ENCODE data around the gene FAM234A.
"Not testable (repeated sequence)": the region's sequence is repeated elsewhere in the genome, so short reads cannot be mapped to it uniquely, and the experiment has no call there.

Gene FAM234A

DNA sequence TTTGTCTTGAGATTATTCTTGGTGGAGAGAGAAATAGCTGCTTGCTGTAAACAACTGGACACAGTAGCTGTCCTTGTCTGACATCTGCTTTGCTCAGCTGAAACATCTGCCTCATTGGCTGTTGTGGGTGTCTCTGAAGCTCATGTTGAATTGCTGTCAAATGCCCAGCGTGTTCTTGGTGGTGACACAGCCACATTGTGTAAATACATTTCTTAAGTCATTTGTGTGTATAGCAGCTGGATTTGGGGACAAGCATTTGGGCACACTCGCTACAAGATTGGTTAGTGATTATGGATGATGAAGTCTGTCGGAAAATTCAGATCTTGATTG is 5.3 kb downstream of the FAM234A start:
- DNase-seq: no peak

DNA sequence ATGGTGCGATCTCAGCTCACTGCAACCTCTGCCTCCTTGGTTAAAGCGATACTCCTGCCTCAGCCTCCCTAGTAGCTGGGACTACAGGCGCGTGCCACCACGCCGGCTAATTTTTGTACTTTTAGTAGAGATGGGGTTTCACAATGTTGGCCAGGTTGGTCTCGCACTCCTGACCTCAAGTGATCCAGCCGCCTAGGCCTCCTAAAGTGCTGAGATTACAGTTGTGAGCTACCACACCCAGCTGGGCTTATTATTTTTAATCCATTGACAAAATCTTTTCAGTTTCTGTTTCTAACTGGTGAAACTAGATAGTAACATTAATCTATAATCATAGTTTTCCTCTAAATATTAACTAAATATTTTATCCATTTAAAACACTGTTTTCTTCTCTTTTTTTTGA is 5.9 kb downstream of the FAM234A start:
- no peak for DNase-seq

DNA sequence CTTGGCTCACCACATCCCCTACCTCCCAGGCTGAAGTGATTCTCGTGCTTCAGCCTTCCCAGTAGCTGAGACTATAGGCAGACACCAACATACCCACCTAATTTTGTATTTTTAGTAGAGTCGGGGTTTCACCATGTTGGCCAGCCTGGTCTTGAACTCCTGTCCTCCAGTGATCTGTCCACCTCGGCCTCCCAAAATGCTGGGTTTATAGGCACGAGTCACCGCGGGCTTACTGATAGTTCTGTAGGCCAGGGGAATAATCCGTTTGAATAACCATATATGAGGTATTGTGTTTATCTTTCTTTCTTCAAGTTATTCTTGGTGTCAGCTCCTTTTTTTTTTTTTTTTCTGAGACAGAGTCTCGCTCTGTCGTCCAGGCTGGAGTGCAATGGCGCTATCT is 7.7 kb downstream of the FAM234A start:
- DNase-seq: no peak

DNA sequence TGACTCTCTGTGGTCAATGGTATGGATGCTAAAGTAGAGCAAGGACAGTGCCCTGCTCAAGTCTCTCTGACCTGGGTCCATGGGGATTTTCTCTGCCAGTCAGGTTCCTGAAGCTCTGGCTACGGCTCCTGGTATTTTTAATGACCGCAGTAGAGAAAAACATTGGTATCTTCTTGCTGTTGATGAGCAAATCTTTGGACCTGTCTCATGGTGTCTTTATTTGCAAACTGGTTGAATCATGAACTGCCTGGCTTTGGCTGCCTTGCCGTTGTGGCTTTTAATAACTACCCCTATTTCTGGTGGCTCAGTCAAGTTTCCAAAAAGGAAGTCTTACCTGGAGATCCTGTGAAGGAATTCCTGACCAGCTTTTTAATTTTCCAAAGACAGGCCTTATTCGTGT is 8.7 kb downstream of the FAM234A start:
- DNase-seq: no peak

DNA sequence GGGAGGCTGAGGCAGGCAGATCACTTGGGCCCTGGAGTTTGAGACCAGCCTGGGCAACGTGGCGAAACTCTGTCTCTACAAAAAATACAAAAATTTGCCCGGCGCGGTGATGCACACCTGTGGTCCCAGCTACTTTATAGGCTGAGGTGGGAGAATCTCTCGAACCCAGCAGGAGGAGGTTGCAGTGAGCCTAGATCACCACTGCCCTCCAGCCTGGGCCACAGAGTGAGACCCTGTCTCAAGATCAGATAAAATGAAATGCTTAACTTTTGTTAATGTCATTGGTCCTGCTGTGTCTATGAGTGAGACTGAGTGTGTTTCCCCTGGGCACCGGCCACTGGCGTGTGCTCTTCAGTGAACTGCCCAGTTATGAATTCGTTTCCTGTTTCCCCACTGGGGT is 10.5 kb downstream of the FAM234A start:
- no peak for DNase-seq

DNA sequence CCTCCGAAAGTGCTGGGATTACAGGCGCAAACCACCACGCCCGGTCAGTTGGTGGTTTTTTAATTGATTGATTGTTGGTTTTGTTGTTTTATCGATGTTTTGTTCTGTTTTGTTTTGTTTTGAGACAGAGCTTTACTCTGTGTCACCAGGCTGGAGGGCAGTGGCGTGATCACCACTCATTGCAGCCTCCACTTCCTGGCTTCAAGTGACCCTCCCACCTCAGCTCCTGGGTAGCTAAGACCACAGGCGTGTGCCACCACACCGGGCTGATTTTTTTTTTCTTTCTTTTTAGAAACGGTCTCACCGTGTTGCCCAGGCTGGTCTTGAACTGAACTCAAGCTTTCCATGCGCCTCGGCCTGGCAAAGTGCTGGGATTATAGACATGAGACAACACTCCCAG is 12.4 kb downstream of the FAM234A start:
- no peak for DNase-seq

DNA sequence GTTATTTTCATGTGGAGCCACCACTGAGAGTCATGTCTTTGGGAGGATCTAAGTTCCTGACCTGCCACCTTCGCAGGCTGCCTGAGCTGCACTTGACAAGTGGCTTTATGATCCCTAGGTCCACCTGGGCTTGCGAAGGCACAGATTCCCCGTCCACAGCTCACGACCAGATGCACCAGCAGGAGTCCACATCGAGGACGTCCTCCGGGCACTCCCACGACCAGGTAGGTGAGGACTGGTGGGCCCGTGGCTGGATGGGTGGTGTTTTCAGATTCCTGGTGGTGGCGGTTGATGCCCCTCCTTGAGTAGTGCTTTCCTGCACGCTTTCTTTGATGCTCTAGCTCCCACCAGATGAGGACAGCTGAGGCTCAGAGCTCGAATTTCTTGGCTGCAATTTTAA is 14.8 kb downstream of the FAM234A start:
- DNase-seq: no peak

DNA sequence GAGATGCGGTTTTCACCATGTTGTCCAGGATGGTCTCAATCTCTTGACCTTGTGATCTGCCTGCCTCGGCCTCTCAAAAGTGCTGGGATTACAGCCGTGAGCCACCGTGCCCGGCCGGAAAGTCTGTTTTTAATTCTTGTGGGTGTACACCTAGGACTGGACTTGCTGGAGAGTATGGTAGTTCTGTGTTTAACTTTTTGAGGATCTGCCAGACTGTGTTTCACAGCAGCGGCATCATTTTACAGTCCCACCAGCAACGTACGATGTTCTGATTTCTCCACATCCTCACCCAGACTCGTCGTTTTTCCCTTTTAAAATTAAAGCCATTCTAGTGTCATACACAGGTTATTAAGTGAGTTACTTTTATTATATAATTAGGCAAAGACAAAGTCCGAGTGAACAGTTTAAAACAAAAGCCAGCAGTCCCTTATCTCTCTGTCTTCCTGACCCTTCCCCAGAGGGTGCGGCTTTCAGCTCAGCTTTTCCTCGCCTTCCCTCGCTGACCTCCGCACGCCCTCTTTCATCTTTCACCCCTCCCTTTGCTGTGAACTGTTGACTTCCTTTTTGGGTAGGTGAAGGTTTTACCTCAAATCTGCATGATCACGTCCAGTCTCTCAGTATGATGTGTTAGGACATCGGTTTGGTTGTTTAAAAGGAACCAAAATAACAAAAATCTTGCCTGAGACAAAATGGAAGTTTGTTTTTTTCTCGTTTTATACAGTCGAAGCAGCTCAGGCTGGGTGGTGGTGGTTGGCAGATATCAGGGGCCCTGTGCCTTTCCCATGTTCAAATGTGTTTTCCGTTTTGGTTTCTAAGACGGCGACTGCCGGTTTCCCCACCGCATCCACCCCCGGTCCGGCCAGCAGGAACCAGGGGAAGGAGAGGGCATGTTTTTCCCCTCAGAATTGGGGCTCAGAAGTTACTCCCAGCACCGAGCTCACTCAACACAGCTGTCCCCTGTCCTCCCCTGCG is 18.0 kb downstream of the FAM234A start:
- no peak for DNase-seq

DNA sequence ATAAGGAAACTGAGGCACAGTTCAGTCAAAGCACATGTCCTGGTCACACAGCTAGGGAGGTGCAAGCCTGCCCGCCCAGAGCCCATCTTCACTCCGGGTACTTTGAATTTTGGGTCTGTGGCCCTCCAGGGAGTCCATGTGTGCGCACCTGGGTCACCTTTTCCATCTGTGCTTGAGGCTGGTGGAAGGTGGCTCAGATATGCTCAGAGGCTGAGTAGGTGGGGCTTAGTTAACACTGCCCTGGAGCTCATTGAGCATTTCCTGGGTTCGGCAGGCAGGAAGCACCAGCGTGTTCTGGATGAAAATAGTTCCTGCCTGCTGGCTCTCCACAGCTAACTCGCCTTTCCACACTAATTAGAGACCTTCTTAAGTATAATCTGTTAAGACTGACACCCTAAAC is 19.2 kb downstream of the FAM234A start:
- DNase-seq: no peak

DNA sequence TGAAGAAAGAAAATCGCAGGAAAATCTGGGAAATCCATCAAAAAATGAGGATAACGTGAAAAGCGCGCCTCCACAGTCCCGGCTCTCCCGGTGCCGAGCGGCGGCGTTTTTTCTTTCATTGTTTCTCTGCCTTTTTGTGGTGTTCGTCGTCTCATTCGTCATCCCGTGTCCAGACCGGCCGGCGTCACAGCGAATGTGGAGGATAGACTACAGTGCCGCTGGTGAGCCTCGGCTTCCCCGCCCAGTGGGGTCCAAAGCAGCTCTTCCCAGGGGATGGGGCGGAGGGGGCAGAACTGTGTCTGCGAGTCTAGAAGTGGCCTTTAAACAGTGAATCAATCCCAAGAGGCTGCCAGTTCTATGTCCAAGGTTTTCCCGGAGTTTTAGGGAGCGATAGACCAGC is 19.8 kb downstream of the FAM234A start:
- DNase-seq: no peak

DNA sequence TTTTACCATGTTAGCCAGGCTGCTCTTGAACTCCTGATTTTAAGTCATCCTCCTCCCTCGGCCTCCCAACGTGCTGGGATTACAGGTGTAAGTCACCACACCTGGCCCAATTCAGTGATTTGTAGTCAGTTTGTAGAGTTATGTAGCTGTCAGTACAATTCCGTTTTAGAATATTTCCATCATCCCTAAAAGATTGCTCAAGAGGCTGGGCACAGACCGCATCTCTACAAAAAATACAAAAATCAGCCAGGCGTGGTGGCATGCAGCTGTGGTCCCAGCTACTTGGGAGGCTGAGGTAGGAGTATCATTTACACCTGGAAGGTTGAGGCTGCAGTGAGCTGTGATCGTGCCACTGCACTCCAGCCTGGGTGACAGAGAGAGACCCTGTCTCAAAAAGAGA is 20.6 kb downstream of the FAM234A start:
- no peak for DNase-seq

DNA sequence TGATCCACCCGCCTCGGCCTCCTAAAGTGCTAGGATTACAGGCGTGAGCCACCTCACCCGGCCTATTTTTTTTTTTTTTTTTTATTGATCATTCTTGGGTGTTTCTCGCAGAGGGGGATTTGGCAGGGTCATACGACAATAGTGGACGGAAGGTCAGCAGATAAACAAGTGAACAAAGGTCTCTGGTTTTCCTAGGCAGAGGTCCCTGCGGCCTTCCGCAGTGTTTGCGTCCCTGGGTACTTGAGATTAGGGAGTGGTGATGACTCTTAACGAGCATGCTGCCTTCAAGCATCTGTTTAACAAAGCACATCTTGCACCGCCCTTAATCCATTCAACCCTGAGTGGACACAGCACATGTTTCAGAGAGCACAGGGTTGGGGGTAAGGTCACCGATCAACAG is 23.5 kb downstream of the FAM234A start:
- not testable (repeated sequence) for DNase-seq

DNA sequence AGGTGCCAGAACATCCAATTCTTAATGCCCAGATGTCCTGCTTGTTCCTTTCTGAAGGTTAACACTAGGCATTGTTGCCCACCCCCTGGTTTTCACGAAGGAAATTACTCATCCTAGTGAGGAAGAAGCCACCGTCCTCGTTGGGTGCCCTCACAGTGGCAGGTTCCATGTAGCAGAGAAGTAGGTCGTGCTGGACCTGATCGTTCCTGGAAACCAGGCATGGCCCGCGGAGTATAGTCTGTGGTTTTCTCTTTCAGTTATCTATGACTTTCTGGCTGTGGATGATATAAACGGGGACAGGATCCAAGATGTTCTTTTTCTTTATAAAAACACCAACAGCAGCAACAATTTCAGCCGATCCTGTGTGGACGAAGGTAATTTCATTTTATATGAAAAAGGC is 24.6 kb downstream of the FAM234A start:
- DNase-seq: no peak

DNA sequence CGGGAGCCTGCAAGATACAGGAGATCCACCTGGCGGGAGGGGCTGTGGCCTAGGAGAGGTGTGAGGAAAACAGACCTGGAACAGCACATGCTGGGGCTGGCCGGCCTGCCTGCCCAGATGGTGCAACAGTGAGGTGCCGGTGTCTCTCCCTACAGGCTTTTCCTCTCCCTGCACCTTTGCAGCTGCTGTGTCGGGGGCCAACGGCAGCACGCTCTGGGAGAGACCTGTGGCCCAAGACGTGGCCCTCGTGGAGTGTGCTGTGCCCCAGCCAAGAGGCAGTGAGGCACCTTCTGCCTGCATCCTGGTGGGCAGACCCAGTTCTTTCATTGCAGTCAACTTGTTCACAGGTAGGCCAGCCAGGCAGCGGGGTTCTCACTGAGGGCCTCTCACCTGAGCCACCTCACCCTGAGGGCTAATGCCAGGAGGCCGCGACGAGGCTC is 25.2 kb downstream of the FAM234A start:
- no peak for DNase-seq

DNA sequence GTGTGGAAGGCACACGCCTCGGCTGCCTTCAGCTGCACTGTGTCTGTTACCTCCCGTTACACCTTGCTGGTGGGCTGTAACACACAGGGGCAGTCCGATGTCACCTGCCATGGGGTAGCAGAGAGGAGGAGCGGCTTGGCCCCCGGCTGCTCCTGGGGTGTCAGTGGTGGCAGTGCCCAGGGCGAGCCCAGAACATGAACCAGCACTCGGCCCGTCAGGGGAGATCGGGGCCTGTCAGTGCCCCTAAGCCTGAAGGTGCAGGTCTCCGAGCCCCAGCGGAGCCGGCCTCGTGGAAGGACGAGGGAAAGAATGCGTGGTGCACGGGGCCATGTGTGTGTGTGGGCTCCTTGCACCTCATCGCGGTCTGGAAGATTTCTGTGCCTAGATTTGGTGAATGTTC is 25.7 kb downstream of the FAM234A start:
- no peak for DNase-seq

DNA sequence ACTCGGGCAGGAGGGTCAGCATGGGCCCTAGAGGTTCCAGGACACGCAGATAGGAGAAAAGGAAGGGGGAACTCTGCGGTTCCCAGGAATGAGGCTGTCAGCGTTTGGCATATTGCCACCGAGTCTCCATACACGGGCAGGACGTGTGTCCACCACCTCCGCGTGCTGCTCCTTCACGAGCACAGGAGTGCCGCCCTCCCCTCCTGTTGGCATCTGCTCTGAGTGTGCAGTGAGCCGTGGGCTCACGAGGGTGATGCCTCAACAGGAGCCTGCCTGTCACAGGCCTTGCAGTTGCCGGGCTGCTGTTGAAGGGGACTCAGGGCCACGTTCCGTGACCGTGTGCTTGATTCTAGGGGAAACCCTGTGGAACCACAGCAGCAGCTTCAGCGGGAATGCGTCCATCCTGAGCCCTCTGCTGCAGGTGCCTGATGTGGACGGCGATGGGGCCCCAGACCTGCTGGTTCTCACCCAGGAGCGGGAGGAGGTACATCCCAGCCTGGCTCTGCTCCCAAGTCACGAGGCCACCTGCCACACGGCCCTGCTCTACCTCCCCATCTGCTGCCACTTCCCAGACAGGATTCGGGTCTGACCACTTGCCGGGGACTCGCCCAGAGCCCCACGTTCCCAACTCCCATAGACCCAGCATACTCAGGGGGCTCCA is 26.5 kb downstream of the FAM234A start:
- no peak for DNase-seq

DNA sequence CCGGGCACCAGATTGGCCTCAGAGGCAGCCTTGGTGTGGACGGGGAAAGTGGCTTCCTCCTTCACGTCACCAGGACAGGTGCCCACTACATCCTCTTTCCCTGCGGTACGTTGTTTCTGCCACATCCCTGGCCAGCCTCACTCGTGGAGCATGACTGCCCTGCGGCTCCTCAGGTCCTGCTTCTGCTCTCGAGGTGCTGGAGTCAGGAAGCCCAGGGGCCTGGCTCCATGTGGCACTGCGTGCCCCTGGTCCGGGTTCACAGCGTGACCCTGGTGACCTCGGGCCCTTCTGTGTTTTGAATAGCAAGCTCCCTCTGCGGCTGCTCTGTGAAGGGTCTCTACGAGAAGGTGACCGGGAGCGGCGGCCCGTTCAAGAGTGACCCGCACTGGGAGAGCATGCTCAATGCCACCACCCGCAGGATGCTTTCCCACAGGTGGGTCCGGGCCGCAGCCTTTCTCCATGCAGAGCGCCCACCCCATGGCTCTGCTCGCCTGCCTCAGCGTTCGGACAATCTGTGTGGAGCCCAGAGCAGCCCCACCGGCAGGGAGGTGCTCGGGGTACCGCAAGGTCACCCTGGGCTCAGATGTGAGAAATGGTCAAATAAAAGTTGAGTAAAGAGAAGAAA is 27.6 kb downstream of the FAM234A start:
- no peak for DNase-seq

DNA sequence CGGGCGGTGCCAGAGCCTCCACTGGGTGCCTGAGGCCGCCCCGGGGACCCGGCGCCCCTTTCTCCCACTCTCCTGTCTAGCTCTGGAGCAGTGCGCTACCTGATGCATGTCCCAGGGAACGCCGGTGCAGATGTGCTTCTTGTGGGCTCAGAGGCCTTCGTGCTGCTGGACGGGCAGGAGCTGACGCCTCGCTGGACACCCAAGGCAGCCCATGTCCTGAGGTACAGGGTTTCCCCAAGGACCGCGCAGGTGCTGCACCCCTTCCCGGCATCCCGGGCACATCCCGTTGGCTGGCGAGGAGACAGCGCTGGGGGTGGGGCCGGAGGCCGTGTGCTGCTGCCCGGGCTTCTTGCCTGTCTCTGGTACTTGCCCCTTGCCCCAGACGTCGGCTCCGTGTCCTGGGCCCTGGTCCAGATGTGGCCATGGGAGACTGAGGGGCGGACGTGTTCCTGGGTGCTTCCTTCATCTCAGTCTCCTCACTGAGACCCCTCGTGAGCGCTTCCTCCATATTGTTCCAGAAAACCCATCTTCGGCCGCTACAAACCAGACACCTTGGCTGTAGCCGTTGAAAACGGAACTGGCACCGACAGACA is 28.7 kb downstream of the FAM234A start:
- DNase-seq: no peak

DNA sequence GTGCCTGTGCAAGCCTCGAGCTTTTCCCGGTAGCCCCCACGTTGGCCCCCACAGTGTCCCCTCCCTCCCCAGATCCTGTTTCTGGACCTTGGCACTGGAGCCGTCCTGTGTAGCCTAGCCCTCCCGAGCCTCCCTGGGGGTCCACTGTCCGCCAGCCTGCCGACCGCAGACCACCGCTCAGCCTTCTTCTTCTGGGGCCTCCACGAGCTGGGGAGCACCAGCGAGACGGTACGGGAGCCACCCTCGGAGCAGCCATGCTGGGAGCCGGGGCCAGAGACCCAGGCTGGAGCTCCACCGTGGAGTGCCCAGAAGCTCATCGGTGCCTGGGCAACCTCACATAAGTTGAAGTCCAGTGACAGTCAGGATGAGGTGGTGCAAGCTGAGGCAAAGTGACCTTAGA is 29.3 kb downstream of the FAM234A start:
- DNase-seq: no peak

DNA sequence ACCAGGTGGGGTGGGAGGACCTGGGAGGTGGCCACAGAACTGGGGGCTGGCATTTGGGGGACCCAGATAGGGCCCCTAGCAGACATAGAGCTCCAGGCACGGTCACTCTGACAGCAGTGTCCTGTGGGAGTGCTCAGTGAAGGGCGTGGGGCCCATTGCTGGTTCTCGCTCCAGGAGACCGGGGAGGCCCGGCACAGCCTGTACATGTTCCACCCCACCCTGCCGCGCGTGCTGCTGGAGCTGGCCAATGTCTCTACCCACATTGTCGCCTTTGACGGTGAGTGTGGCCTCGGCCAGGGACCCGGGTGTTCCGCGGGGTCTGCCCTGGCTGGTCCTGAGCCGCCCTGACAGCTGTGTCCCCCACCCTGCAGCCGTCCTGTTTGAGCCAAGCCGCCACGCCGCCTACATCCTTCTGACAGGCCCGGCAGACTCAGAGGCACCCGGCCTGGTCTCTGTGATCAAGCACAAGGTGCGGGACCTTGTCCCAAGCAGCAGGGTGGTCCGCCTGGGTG is 29.9 kb downstream of the FAM234A start:
- no peak for DNase-seq

DNA sequence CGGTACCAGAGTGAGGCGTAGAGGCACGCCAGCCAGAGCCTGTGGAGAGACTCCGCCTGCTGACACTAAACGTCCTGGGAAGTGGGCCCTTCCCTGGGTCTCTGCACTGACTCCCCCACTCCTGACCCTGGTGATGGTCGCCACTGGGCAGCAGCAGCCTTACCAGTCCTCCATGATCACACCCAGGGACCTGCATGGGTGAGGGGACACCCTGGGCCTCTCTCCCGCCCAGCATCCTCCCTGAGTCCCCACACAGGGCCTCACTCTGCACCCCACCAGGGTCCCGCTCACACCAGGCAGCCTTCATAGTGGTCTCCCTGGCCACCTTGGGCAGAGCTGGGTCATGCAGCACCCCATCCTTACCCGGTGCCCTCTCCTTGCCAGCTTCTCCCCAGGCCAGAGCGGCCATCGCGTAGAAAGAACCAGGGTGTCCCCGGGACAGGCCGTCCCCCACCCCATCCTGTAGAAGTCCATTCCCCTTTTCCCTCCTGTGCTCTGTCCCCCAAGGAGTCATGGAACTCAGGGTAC is 30.4 kb downstream of the FAM234A start:
- no peak for DNase-seq

DNA sequence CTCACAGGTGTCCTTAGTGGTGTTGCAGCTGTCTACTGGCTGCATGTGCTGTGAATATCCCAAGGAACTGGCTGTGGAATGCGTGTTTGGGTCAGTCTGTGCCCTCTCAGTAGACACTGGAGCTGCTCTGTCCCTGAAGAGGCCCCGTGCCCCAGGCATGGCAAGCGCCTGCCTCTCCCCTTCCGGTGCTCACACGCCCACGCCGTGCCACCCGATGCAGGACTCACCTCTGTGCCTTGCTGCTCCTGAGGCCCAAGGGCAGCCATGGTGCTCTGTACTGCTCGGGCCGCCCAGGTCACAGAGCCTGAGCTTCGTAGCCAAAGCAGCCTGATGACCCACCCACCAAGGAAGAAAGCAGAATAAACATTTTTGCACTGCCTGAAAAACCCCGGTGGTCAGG is 31.1 kb downstream of the FAM234A start:
- DNase-seq: no peak

Data from eye (tissue), 1 donor.